ENCODE results near the gene NT5C1A.

The NT5C1A gene

DNA sequence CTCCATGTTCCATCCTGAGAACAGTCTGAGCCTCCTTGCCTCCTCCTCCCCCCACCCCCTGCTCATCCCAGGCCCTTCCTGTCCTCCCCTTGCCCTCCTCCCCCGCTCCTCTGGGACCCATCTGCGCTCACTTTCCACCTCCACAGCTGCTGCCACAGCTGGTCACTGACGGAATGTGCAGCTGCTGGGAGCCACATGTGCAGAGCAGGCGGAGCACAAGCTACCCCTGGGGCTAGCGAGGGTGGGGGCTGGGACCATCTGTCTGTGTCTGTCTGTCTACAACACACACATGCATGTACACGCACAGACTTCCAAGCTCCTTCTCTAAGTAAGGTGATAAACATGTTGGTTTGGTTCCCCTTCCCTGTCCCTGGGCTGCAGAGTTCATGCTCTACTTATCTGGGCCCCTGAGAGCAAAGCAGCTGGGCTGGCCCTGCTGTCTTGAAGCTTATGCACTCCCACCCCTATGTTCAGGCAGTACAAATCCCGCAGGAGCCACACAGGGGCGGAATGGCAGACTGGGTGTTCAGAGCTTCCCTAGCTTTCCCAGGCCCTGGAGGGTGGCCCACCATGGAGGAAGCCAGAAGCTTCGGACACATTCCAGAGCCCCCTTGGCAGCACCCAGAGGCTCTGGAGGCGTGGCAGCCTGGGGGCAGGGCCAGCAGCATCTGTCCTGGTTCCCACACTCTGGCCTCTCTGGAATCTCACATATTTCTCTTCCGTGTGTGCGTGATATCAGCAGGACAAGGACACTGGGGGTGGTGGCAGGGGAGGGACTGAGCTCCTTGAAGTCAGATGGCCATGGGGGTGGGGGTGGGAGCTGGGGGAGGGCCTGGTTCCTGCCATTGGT lies 25.4 kb downstream of the NT5C1A start:
- TF ChIP-seq GATA1 (IDR thresholded peaks at IDR 0.05; ENCODE audit: low read depth, low read length) (no peak), POLR2A (IDR thresholded peaks at IDR 0.05; ENCODE audit: low read length) (no peak)
- no peak for DNase-seq

- TF ChIP-seq GATA1 (IDR thresholded peaks at IDR 0.05; ENCODE audit: low read depth, low read length) (no peak), POLR2A (IDR thresholded peaks at IDR 0.05; ENCODE audit: low read length) (no peak)
- DNase-seq: no peak
Measured at GRCh38 chr1:39645411-39646043, 26.4 kb downstream of the NT5C1A start.

DNA sequence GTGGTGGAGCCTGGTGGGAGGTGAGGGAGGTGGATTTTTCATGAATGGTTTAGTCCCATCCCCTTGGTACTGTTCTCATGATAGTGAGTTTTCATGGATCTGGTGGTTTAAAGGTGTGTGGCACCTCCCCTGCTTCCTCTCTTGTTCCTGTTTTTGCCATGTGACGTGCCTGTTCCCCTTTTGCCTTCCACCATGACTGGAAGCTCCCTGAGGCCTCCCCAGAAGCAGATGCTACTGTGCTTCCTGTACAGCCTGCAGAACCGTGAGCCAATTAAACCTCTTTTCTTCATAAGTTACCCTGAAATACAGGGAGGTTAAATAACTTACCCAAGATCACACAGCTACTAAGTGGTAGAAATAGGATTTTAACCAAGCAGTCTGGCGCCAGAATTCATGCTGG lies 28.2 kb downstream of the NT5C1A start:
- TF ChIP-seq GATA1 (IDR thresholded peaks at IDR 0.05; ENCODE audit: low read depth, low read length) (no peak), POLR2A (IDR thresholded peaks at IDR 0.05; ENCODE audit: low read length) (no peak)

DNA sequence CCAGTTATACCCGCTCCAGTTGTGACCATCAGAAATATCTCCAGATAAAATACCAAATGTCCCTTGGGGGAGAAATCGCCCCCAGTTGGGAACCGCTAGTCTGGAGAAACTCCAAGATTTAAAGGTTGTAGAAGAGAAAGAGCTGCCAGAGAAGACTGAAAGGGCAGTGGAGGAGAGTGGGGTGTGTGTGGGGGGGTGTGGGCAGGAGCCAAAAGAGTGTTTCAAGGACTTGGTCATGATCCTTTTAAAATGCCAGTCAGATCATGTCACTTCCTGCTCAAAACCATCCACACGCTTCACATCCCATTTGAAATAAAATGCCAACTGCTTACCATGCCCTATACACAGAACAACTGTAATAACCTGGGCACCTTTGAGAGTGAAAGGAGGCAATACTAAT lies 29.1 kb downstream of the NT5C1A start:
- DNase-seq: no peak
- TF ChIP-seq POLR2A (IDR thresholded peaks at IDR 0.05; ENCODE audit: low read length): no peak
- TF ChIP-seq GATA1 (IDR thresholded peaks at IDR 0.05; ENCODE audit: low read depth, low read length): no peak

More for the DNA sequence above, 28.2 kb downstream of the NT5C1A start:
- no peak for DNase-seq

DNA sequence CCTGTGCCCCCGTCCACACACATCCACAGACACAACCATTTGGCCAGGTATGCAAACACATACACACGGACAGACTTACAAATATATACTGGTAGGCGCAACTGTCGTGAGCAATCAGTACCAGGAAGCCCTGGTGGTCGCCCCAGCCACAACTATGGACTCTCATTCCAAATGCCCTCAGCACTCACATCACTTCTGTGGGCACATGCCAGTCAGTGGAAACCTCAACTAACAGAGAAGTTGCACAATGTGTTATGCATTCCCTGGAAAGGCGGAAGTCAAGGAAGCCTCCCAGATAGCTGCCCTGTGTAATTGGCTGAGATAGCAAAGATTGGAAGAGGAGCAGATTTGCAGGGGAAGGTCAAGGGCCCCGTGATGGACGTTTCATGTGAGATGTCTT lies 31.0 kb downstream of the NT5C1A start:
- no peak for TF ChIP-seq GATA1 (IDR thresholded peaks at IDR 0.05; ENCODE audit: low read depth, low read length)
- no peak for TF ChIP-seq POLR2A (IDR thresholded peaks at IDR 0.05; ENCODE audit: low read length)
- DNase-seq: no peak

DNA sequence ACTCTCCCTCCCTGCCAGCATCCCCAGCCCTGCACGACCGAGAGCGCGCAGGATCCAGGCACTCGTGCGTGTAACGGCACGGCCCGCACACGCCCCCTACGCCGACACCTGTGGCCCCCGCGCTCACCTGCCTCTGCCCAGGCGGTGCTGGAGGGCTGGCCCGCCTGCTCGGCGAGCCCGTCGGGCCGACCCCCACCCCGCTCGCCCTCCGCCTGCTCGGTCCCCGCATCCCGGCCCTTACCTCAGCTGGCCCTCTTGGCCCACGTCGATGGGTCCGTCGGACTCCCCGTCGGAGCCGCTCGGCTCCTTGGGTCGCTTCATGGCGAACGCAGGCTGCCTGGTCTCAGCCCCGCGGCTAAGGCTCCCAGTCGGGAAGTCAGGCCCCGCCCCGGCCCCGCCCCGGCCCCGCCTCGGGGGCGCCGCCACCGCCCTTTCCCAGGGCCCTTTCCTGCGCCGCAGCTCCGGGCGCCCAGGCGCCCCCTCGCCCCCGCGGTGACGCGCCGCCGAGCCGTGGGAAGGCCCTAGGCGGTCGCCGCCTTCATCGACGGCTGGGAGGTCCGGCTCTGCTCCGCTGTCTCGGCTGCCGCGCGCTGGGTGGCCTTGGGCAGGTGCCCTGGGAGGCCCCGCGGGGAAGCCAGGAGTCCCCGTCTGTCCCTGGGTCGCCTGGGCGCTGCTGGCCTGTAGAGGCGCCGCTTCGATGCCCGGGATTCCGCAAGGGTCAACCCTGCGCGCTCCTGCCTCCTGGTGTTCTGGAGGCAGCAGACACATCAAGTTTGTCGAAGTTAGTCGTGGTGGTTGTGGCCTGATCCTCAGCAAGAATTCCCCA lies 32.4 kb downstream of the NT5C1A start, which contains the start of gene HEYL:
TSS of gene HEYL (minus strand) at position 339 of the 826 bp plus-strand sequence. CDS start at position 321, 18 bp downstream.
- DNase-seq: peak; percentile 31 to 40
- TF ChIP-seq POLR2A (IDR thresholded peaks at IDR 0.05; ENCODE audit: low read length) (no peak), GATA1 (IDR thresholded peaks at IDR 0.05; ENCODE audit: low read depth, low read length) (no peak)

DNA sequence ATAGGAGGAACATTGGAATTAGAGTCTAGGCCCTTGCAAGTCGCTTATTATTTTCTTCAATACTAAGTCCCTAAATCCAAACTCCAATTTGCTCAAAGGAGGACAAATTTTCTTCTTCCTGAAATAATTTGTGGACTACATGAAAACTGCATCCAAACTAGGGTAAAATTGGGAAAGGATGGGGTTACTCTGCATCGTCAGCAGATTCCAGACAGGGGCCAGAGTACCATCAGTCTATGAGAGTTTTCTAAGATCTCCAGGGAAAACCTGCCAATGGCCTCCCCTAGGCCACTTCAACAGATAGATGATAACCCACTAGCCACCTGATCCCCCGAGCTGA lies 33.0 kb downstream of the NT5C1A start:
- TF ChIP-seq GATA1 (IDR thresholded peaks at IDR 0.05; ENCODE audit: low read depth, low read length): no peak
- no peak for DNase-seq

- TF ChIP-seq POLR2A (IDR thresholded peaks at IDR 0.05; ENCODE audit: low read length) (no peak), GATA1 (IDR thresholded peaks at IDR 0.05; ENCODE audit: low read depth, low read length) (no peak)
Measured at GRCh38 chr1:39637361-39637760, 34.5 kb downstream of the NT5C1A start.

DNA sequence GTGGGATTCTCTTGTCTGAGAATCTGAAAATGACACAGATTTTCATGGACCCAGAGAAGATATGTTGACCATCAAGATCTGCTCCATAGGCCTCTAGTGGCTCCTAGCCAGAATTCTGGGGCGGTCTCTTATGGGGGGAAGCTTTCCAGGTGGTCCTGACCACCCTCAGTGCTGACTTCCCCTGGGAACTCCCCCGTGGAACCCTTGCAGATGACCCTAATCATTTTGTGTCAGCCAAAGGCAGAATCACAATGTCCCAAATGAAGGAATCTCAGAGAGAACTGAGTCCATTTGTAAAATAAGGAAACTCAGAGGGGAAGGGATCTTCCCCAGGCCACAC lies 36.1 kb downstream of the NT5C1A start:
- DNase-seq: no peak
- TF ChIP-seq POLR2A (IDR thresholded peaks at IDR 0.05; ENCODE audit: low read length): no peak
- no peak for TF ChIP-seq GATA1 (IDR thresholded peaks at IDR 0.05; ENCODE audit: low read depth, low read length)

More at GRCh38 chr1:39637361-39637760, 34.5 kb downstream of the NT5C1A start:
- no peak for DNase-seq

GRCh38 chr1:39635205-39635870 lies 36.6 kb downstream of the NT5C1A start:
- TF ChIP-seq POLR2A (IDR thresholded peaks at IDR 0.05; ENCODE audit: low read length): no peak
- no peak for TF ChIP-seq GATA1 (IDR thresholded peaks at IDR 0.05; ENCODE audit: low read depth, low read length)
- no peak for DNase-seq

DNA sequence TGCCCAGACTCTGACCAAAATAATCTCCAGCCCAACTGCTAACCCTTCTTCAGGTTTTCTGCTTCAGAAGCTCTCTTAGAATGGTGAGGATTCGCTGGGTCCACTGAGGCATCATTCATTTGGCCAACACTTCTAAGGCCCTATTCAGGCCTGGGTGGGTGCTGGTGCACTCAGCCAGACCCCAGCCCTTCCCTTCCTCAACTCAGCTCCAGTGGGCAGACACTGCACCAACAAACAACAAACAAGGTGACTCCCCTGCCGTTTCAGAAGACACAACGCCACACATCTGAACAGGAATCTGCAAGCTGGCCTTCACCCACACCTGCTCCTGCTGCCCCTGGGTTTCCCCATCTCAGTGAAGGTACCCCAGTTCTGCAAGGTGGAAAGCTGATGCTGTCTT lies 38.5 kb downstream of the NT5C1A start:
- TF ChIP-seq POLR2A (IDR thresholded peaks at IDR 0.05; ENCODE audit: low read length): no peak
- no peak for TF ChIP-seq GATA1 (IDR thresholded peaks at IDR 0.05; ENCODE audit: low read depth, low read length)
- no peak for DNase-seq

GRCh38 chr1:39632682-39633417 lies 39.1 kb downstream of the NT5C1A start:
- DNase-seq: no peak
- TF ChIP-seq GATA1 (IDR thresholded peaks at IDR 0.05; ENCODE audit: low read depth, low read length): no peak
- TF ChIP-seq POLR2A (IDR thresholded peaks at IDR 0.05; ENCODE audit: low read length): no peak

DNA sequence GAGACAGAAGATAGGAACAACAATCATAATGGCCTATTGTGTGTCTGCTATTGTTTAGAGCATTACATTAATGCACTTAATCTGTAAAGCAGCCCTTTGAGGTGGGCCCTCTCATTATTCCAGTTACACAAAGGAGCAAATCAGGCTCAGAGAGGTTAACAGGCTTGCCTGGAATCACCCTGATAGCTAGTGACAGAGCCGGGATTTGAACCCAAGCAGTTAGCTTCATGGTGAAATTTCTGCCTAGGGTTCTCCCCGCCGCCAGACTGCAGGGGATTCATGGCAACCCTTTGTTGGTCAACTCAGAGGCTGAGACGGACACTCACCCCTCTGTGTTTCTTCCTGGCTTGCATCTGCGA lies 39.6 kb downstream of the NT5C1A start:
- TF ChIP-seq GATA1 (IDR thresholded peaks at IDR 0.05; ENCODE audit: low read depth, low read length) (no peak), POLR2A (IDR thresholded peaks at IDR 0.05; ENCODE audit: low read length) (no peak)
- DNase-seq: no peak

All from erythroblast (primary cell).